SKM-1 (cell line): ENCODE data around the gene PIK3CB.
"Not testable (repeated sequence)": the region's sequence is repeated elsewhere in the genome, so short reads cannot be mapped to it uniquely, and the experiment has no call there.

ENCODE experiments used
- DNase-seq: peaks from one replicate; lab custom pipeline; 2025; ENCODE audit not compliant: unreplicated experiment; lab: John Stamatoyannopoulos, UW

PIK3CB gene

DNA sequence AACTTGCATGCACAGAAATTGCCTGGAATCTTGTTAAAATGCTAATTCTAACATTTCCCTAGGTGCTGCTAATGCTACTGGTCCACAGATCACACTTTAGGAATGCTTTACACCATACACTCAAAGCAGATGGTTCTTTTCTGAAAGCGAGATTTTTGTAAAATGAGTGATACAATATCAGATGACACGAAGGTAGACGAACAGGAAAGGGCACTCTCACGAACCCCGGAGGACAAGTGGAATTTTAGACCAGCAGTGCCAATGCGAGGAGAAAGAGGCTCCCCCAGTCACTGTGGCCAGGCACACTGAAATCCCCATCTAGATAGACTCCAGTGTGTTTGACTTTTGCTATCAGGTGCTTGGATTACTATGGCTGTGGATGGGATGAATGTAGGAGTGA lies 205.2 kb downstream of the PIK3CB start:
- DNase-seq = no peak

DNA sequence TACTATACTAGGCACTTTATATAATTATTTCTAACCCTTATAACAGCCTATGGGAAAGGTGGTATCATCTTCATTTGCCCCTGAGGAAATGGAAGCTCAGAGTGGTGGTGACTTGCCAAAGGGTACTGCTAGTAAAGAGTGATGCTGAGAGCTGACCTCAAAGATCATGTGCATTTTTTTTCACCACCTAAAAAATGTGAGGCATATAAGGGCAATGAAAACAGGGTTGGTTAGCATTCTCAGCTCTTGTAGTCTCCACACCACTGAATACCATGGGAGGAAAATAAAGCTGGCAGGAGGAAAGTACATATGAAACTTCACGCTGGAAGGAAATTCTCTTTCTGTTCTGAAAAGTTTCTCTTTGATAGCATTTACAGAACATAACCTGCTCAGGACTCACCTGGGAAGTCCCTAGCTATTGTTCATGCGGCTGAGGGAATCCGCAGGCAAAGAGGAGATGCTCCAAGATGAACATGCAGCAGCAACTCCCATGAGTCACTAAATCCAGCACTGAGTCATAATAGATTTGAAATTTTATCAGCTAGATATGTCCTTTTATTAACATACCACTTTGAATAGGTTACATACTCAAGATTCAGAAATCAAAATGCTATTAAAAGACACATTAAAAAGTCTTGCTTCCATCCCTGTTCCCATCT lies 208.9 kb downstream of the PIK3CB start:
- no peak for DNase-seq

DNA sequence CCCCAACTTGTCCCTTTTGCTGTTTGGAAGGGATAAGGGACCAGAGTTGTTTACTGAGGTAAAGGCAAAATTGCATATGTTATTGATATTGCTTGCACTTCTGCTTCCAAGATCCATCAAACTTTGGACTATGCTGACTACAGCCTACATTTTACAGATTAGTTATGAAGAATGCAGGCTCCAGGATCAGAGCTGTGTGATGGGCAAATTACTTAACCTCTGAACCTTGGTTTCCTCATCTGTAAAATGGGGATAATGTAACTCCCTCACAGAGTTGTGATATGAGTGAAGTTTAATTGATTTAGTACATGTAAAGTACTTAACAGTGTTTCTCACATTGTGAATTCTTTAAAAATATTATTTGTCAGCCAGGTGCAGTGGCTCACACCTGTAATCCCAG lies 210.2 kb downstream of the PIK3CB start:
- no peak for DNase-seq

DNA sequence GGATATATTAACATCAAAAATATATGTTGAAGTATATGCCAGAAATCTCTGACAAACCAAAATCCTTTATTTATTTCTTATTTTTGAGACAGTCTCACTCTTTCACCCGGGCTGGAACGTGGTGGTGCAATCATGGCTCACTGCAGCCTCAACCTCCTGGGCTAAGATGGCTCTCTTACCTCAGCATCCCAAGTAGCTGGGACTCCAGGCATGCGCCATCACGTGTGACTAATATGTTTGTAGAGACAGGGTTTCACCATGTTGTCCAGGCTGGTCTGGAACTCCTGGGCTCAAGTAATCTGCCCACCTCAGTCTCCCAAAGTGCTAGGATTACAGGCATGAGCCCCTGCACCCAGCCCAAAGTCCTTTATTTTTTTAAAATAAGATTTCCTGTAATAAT lies 214.3 kb downstream of the PIK3CB start:
- no peak for DNase-seq

DNA sequence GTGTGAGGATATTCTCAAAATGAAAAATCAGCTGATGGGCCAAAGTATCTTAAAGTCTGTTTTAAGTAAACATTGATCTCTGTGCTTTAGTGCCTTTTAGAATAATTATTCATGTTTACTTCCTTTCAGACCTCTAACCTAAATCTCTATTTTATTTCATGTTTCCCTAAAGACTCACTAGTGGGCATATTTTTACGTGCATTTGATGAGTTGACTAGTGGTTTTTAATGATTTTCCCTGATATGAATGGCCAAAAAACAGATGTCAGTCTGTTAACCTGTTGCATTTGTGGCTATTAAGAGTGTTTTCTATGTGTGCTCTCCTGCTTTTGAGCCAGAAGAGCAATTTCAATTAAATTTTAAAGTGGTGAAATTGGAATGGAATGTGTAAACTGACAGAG lies 219.3 kb downstream of the PIK3CB start:
- no peak for DNase-seq

DNA sequence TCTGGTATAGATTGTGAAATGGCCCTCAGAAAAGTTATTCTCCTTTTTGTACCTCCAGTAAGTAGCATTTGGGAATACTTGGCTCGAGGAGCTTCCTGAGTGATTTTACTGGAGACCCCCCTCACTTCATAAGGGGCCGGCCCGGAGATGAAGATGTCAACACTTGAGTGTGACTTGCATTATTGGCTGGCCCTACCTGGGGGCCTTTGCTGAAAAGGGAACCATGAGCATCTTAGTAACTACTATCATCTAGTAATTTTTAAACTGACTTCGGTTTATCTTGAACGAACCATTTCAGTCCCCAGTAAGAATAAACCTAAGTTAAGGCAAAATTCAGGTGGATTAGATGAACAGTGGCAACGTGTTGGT lies 224.8 kb downstream of the PIK3CB start:
- DNase-seq = no peak

DNA sequence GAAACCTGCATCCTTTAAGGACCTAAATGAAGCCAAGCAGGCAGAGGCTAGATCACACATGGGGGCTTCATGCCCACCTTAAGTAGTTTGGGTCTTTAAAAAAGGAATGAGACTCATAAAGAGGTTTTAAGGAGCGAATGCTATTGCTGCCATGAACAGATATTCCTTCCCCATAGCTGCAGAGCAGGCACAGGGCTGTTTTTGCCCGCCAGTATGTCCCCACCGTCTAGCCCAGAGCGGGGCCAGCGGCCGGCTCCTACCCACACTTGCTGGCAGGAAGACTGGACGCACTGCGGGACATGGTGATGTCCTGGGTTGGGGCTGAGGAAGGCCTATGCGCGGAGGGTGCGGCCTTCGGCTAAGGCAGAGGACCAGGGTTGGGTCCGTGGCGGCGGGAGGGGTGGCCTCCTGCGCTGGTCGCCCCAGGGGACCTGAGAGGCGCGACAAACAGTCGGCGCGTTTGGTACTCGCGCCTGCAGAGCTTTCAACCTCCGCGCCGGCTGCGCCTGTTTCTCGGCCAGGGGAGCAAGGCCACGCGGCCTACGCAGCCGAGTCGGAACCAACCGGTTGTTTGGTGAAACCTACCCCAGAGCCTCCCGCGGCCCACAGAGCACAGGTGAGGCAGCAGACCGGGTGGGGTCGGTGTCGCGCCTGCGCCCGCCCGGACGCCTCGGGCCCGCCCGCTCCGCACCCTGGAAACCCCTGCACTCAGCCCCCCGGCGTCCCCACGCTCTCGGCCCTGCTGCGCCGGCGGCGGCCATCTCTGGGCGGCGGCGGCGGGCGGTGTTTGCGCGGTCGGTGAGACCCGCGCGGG lies 226.2 kb downstream of the PIK3CB start, which contains the start of gene FAIM:
Gene FAIM, plus strand, starts transcription at position 450 of the 814 bp plus-strand sequence. CDS start 10,956 bp downstream, outside the sequence.
- DNase-seq = no peak

DNA sequence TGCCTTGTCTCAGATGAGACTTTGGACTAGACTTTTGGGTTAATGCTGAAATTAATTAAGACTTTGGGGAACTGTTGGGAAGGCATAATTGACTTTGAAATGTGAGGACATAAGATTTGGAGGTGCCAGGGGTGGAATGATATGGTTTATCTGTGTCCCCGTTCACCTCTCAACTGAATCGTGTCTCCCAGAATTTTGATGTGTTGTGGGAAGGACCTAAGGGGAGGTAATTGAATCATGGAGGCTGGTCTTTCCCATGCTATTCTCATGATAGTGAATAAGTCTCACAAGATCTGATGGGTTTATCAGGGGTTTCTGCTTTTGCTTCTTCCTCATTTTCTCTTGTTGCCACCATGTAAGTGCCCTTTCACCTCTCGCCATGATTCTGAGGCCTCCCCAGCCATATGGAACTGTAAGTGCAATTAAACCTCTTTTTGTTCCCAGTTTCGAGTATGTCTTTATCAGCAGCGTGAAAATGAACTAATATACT lies 230.6 kb downstream of the PIK3CB start:
- DNase-seq = not testable (repeated sequence)
